ENCODE measurements around the gene MIPOL1.

DNA sequence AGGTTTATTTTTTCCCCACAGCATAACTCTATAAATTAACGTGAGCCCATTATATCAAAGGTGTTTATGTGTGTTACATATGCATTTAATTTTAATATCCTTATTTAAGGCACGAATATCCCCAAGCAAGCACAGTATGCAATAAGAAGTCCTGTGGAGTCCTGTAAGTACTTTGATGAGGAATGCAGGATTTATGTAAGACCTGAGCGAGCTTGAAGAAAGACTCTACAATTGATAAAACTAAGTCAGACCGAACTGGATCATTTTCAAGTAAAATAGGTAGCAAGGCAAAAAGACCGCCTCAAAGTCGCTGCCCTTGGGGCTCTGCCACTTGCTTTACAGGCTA is 26.1 kb upstream of the MIPOL1 start:
- TF ChIP-seq, protein P1, sequence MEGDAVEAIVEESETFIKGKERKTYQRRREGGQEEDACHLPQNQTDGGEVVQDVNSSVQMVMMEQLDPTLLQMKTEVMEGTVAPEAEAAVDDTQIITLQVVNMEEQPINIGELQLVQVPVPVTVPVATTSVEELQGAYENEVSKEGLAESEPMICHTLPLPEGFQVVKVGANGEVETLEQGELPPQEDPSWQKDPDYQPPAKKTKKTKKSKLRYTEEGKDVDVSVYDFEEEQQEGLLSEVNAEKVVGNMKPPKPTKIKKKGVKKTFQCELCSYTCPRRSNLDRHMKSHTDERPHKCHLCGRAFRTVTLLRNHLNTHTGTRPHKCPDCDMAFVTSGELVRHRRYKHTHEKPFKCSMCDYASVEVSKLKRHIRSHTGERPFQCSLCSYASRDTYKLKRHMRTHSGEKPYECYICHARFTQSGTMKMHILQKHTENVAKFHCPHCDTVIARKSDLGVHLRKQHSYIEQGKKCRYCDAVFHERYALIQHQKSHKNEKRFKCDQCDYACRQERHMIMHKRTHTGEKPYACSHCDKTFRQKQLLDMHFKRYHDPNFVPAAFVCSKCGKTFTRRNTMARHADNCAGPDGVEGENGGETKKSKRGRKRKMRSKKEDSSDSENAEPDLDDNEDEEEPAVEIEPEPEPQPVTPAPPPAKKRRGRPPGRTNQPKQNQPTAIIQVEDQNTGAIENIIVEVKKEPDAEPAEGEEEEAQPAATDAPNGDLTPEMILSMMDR (IDR thresholded peaks at IDR 0.05; ENCODE audit: low read length): no peak
- TF ChIP-seq EZH2 (IDR thresholded peaks at IDR 0.05; ENCODE audit: borderline replicate concordance, low read length): no peak
